Esophagus muscularis mucosa (tissue), 4 donors: ENCODE data around the gene IMP4. TPM values are rescaled to one million over a fixed set of nuclear protein-coding genes. Genes with fewer than 3 reads are reported as not detected.
"Not testable (repeated sequence)": the region's sequence is repeated elsewhere in the genome, so short reads cannot be mapped to it uniquely, and the experiment has no call there.

Experiments
- DNase-seq: peaks from one replicate; pipeline ENCODE4 v3.0.0-alpha.2; 2017; ENCODE audit errors: extremely low spot score
- H3K27ac ChIP-seq, 4 donors: fragments of 200-600 bp; sonication (generic); replicated peaks in 1 of 4; 1 replicate in 3 of 4; 2 replicates in 1 of 4; pipeline ENCODE4 v1.5.1; 2016 to 2019; ENCODE audit warnings: mild to moderate bottlenecking in 1 of 4
- H3K27me3 ChIP-seq, 4 donors: fragments of 200-600 bp; sonication (generic); one replicate each; pipeline versions ENCODE4 v1.5.1 to v1.6.0; 2016 to 2019
- H3K36me3 ChIP-seq, 4 donors: fragments of 200-600 bp; sonication (generic); one replicate each; pipeline ENCODE4 v1.5.1; 2016 to 2019
- H3K4me1 ChIP-seq, 4 donors: fragments of 200-600 bp; sonication (generic); one replicate each; pipeline ENCODE4 v1.5.1; 2016 to 2019
- H3K4me3 ChIP-seq, 4 donors: fragments of 200-600 bp; sonication (generic); 1 replicate in 2 of 4; 2 replicates in 2 of 4; pipeline ENCODE4 v1.5.1; 2016 to 2019; ENCODE audit warnings: mild to moderate bottlenecking in 4 of 4, moderate library complexity in 1 of 4
- H3K9me3 ChIP-seq, 4 donors: fragments of 200-600 bp; sonication (generic); 1 replicate in 3 of 4; 2 replicates in 1 of 4; pipeline ENCODE4 v1.5.1; 2016 to 2019
- CTCF ChIP-seq, 3 experiments: fragments of 200-600 bp in 2 of 3; fragments of 450-650 bp in 1 of 3; sonication (generic) in 2 of 3; IDR thresholded peaks; one replicate each; pipeline ENCODE4 v1.5.1; 2017 to 2019; ENCODE audit warnings: antibody characterized with exemption in 3 of 3, mild to moderate bottlenecking in 2 of 3, moderate library complexity in 1 of 3
- EP300 ChIP-seq: sonication (generic); formaldehyde crosslinking; IDR thresholded peaks from one replicate; pipeline ENCODE4 v1.6.1; 2017; ENCODE audit warnings: antibody characterized with exemption
- POLR2A ChIP-seq: fragments of 450-650 bp; IDR thresholded peaks from one replicate; pipeline ENCODE4 v1.6.1; 2017; ENCODE audit warnings: antibody characterized with exemption, moderate library complexity, mild to moderate bottlenecking, low read depth
- POLR2AphosphoS5 ChIP-seq, 2 donors: sonication (generic); formaldehyde crosslinking; IDR thresholded peaks; one replicate each; pipeline ENCODE4 v1.6.1; 2017; ENCODE audit warnings: antibody characterized with exemption in 2 of 2
- WGBS: methylation state at CpG from one replicate; pipeline ENCODE4 v1.1.5; 2018; 5-methylcytosine and 5-hydroxymethylcytosine counted together
- intact Hi-C: fragments of 100-400 bp; cut with DNase I; formaldehyde crosslinking; loops from one replicate; pipeline ENCODE4 v1.15.1; 2023
- total RNA-seq, 4 donors: library from RNA; depleted of rRNA; stranded (reverse); fragments of >200 nt; gene quantifications; one replicate each; pipeline versions ENCODE4 v1.1.0 to v1.2.1, GENCODE V29; 2016

Gene IMP4
- total RNA-seq, 4 donors from 2014 or later = 94.7 to 139 (median 114) TPM

GRCh38 chr2:130328710-130329109 lies 14.0 kb upstream of the IMP4 start:
- TF ChIP-seq POLR2AphosphoS5 (IDR thresholded peaks at IDR 0.05) = no peak
- TF ChIP-seq CTCF (IDR thresholded peaks at IDR 0.05) = no peak
- TF ChIP-seq EP300 = no peak
- no peak for TF ChIP-seq POLR2A
- Histone ChIP-seq H3K27me3 (peaks cover 0 to 47% (median 0%) of the 10 kb centered on the region in 4 donors), H3K4me1 (peaks cover 3 to 9% (median 6%) of the 10 kb centered on the region in 4 donors), H3K36me3 (no peaks in the 10 kb centered on the region), H3K4me3 (no peak overlapping the region), H3K27ac (no peak overlapping the region), H3K9me3 (no peaks in the 10 kb centered on the region)
- DNase-seq = peak; percentile 70
- WGBS = 51% methylated on average over 2 of the region's 2 CpGs
- intact Hi-C loops = no loop called here

GRCh38 chr2:130332271-130333073 lies 10.2 kb upstream of the IMP4 start:
- peak overlapping the region in 3 of 4 donors; percentile 4 to 28 (median 25) for H3K4me3 ChIP-seq
- H3K27me3 ChIP-seq = peaks cover 0 to 30% (median 0%) of the 10 kb centered on the region in 4 donors
- H3K27ac ChIP-seq = no peak overlapping the region
- WGBS = 14% methylated on average over 19 of the region's 29 CpGs
- peaks cover 3 to 18% (median 12%) of the 10 kb centered on the region in 4 donors for H3K4me1 ChIP-seq
- no peak for DNase-seq
- H3K9me3 ChIP-seq = no peaks in the 10 kb centered on the region
- no peaks in the 10 kb centered on the region for H3K36me3 ChIP-seq
- intact Hi-C loops = loop anchor here (2.0 to 10.0 kb wide), 3 partner anchors 150 to 458 kb away; partner anchors contain the start of gene MZT2B
- TF ChIP-seq POLR2AphosphoS5 (IDR thresholded peaks at IDR 0.05) = peak; percentile 69 to 84
- TF ChIP-seq POLR2A = no peak
- TF ChIP-seq CTCF (IDR thresholded peaks at IDR 0.05) = peak; percentile 84 to 92 (median 86)
- no peak for TF ChIP-seq EP300

GRCh38 chr2:130333253-130333652 lies 9.4 kb upstream of the IMP4 start:
- intact Hi-C loops = loop anchor here (2.0 to 10.0 kb wide), 3 partner anchors 150 to 458 kb away; partner anchors contain the start of gene MZT2B
- not testable (repeated sequence) for H3K36me3 ChIP-seq, H3K27ac ChIP-seq, H3K4me3 ChIP-seq, DNase-seq, H3K9me3 ChIP-seq
- Histone ChIP-seq H3K27me3 (peaks cover 0 to 23% (median 0%) of the 10 kb centered on the region in 4 donors), H3K4me1 (peaks cover 3 to 19% (median 14%) of the 10 kb centered on the region in 4 donors)
- 94% methylated on average over 8 of the region's 8 CpGs for WGBS

GRCh38 chr2:130334026-130334425 lies 8.7 kb upstream of the IMP4 start:
- TF ChIP-seq POLR2AphosphoS5 (IDR thresholded peaks at IDR 0.05) (no peak), CTCF (IDR thresholded peaks at IDR 0.05) (no peak), EP300 (no peak), POLR2A (no peak)
- Histone ChIP-seq H3K9me3 (no peaks in the 10 kb centered on the region), H3K4me3 (no peak overlapping the region), H3K4me1 (peaks cover 3 to 19% (median 14%) of the 10 kb centered on the region in 4 donors), H3K27me3 (peaks cover 0 to 18% (median 0%) of the 10 kb centered on the region in 4 donors), H3K27ac (no peak overlapping the region), H3K36me3 (peaks cover 0 to 10% (median 8%) of the 10 kb centered on the region in 4 donors)
- DNase-seq = no peak
- intact Hi-C loops = loop anchor here (5.0 to 10.0 kb wide), 2 partner anchors 397 to 459 kb away; no protein-coding TSS in a partner anchor
- 77% methylated on average over 6 of the region's 6 CpGs for WGBS

- H3K4me3 ChIP-seq = no peak overlapping the region
- peaks cover 0 to 15% (median 0%) of the 10 kb centered on the region in 4 donors for H3K27me3 ChIP-seq
- DNase-seq = no peak
- peaks cover 3 to 19% (median 14%) of the 10 kb centered on the region in 4 donors for H3K4me1 ChIP-seq
- H3K36me3 ChIP-seq = peaks cover 0 to 20% (median 18%) of the 10 kb centered on the region in 4 donors
- no peaks in the 10 kb centered on the region for H3K9me3 ChIP-seq
- intact Hi-C loops = loop anchor here (10.0 kb wide), 1 partner anchor 460 kb away; no protein-coding TSS in a partner anchor
- TF ChIP-seq POLR2A (no peak), POLR2AphosphoS5 (IDR thresholded peaks at IDR 0.05) (no peak), EP300 (no peak), CTCF (IDR thresholded peaks at IDR 0.05) (no peak)
- no peak overlapping the region for H3K27ac ChIP-seq
Measured at GRCh38 chr2:130335226-130335625, 7.5 kb upstream of the IMP4 start.
